GM18517 (cell line): ENCODE results near the gene FLG2.

Experiments
- ATAC-seq: cut with Tn5 transposase; IDR thresholded peaks from one replicate; pipeline ENCODE4 v1.9.1; 2021; ENCODE audit warnings: mild to moderate bottlenecking, moderate library complexity; ENCODE audit not compliant: unreplicated experiment

The FLG2 gene

GRCh38 chr1:152359906-152360305 is at the start of gene FLG2:
Gene FLG2, minus strand, starts transcription at chr1:152360006. Its CDS starts 1,122 bp downstream, at chr1:152358884.
- ATAC-seq: no peak

GRCh38 chr1:152408664-152409063 is 48.9 kb upstream of the FLG2 start:
- no peak for ATAC-seq

- ATAC-seq: no peak
These were observed 39.2 kb upstream of the FLG2 start for GRCh38 chr1:152398812-152399698.

- ATAC-seq: no peak
These were observed 37.7 kb upstream of the FLG2 start for GRCh38 chr1:152397474-152397873.

GRCh38 chr1:152394151-152394550 is 34.3 kb upstream of the FLG2 start:
- no peak for ATAC-seq

GRCh38 chr1:152392909-152393308 is 33.1 kb upstream of the FLG2 start:
- ATAC-seq: no peak

- no peak for ATAC-seq
These were observed 29.1 kb upstream of the FLG2 start for GRCh38 chr1:152388889-152389288.

- no peak for ATAC-seq
These were observed 27.1 kb upstream of the FLG2 start for GRCh38 chr1:152386940-152387339.

- ATAC-seq: no peak
These were observed 21.1 kb upstream of the FLG2 start for GRCh38 chr1:152380932-152381331.

GRCh38 chr1:152374451-152374850 is 14.6 kb upstream of the FLG2 start:
- no peak for ATAC-seq

- ATAC-seq: no peak
These were observed 12.9 kb upstream of the FLG2 start for GRCh38 chr1:152372672-152373071.

- ATAC-seq: no peak
These were observed 7.6 kb upstream of the FLG2 start for GRCh38 chr1:152367436-152367835.

GRCh38 chr1:152356736-152357135 is 3.1 kb downstream of the FLG2 start:
- no peak for ATAC-seq

- no peak for ATAC-seq
These were observed 10.2 kb downstream of the FLG2 start for GRCh38 chr1:152349611-152350010.

- ATAC-seq: no peak
These were observed 11.4 kb downstream of the FLG2 start for GRCh38 chr1:152348447-152348846.

- ATAC-seq: no peak
These were observed 12.6 kb downstream of the FLG2 start for GRCh38 chr1:152347116-152347728.

- no peak for ATAC-seq
These were observed 15.4 kb downstream of the FLG2 start for GRCh38 chr1:152344438-152344837.

- ATAC-seq: no peak
These were observed 16.8 kb downstream of the FLG2 start for GRCh38 chr1:152343006-152343405.

GRCh38 chr1:152335399-152335798 is 24.4 kb downstream of the FLG2 start:
- ATAC-seq: no peak

- ATAC-seq: no peak
These were observed 30.9 kb downstream of the FLG2 start for GRCh38 chr1:152328801-152329391.

- no peak for ATAC-seq
These were observed 34.7 kb downstream of the FLG2 start, which contains the start of gene FLG for GRCh38 chr1:152325111-152325510. Gene FLG, minus strand, starts transcription at chr1:152325239. Its CDS starts 9,783 bp downstream, at chr1:152315456.

GRCh38 chr1:152313970-152314369 is 45.8 kb downstream of the FLG2 start:
- no peak for ATAC-seq
